Measurements from ENCODE around the gene PUSL1. TPM values are rescaled to one million over a fixed set of nuclear protein-coding genes. Genes with fewer than 3 reads are reported as not detected.

The PUSL1 gene
- total RNA-seq, 1 donor from 2014 or later: 11.3 TPM

DNA sequence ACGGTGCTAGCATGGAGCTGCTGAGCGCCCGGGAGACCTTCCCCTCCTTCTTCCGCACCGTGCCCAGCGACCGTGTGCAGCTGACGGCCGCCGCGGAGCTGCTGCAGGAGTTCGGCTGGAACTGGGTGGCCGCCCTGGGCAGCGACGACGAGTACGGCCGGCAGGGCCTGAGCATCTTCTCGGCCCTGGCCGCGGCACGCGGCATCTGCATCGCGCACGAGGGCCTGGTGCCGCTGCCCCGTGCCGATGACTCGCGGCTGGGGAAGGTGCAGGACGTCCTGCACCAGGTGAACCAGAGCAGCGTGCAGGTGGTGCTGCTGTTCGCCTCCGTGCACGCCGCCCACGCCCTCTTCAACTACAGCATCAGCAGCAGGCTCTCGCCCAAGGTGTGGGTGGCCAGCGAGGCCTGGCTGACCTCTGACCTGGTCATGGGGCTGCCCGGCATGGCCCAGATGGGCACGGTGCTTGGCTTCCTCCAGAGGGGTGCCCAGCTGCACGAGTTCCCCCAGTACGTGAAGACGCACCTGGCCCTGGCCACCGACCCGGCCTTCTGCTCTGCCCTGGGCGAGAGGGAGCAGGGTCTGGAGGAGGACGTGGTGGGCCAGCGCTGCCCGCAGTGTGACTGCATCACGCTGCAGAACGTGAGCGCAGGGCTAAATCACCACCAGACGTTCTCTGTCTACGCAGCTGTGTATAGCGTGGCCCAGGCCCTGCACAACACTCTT is 23.8 kb downstream of the PUSL1 start:
- intact Hi-C loops (cut with DNase I): no loop called here
- no peak for DNase-seq (ENCODE audit: low spot score)
- ATAC-seq: no peak

- DNase-seq (ENCODE audit: low spot score): no peak
- intact Hi-C loops (cut with DNase I): no loop called here
- peak; percentile 3 for ATAC-seq
These were observed 24.5 kb downstream of the PUSL1 start for GRCh38 chr1:1332774-1333480.

DNA sequence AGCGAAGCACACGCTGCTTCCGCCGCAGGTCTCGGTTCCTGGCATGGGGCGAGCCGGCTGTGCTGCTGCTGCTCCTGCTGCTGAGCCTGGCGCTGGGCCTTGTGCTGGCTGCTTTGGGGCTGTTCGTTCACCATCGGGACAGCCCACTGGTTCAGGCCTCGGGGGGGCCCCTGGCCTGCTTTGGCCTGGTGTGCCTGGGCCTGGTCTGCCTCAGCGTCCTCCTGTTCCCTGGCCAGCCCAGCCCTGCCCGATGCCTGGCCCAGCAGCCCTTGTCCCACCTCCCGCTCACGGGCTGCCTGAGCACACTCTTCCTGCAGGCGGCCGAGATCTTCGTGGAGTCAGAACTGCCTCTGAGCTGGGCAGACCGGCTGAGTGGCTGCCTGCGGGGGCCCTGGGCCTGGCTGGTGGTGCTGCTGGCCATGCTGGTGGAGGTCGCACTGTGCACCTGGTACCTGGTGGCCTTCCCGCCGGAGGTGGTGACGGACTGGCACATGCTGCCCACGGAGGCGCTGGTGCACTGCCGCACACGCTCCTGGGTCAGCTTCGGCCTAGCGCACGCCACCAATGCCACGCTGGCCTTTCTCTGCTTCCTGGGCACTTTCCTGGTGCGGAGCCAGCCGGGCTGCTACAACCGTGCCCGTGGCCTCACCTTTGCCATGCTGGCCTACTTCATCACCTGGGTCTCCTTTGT is 25.3 kb downstream of the PUSL1 start:
- intact Hi-C loops (cut with DNase I): no loop called here
- ATAC-seq: peak; percentile 21
- DNase-seq (ENCODE audit: low spot score): no peak

GRCh38 chr1:1334835-1335234 is 26.4 kb downstream of the PUSL1 start:
- DNase-seq (ENCODE audit: low spot score) (no peak), ATAC-seq (no peak)
- intact Hi-C loops (cut with DNase I): no loop called here

GRCh38 chr1:1335283-1335682 is 26.9 kb downstream of the PUSL1 start:
- intact Hi-C loops (cut with DNase I): no loop called here
- no peak for DNase-seq (ENCODE audit: low spot score)
- no peak for ATAC-seq

DNA sequence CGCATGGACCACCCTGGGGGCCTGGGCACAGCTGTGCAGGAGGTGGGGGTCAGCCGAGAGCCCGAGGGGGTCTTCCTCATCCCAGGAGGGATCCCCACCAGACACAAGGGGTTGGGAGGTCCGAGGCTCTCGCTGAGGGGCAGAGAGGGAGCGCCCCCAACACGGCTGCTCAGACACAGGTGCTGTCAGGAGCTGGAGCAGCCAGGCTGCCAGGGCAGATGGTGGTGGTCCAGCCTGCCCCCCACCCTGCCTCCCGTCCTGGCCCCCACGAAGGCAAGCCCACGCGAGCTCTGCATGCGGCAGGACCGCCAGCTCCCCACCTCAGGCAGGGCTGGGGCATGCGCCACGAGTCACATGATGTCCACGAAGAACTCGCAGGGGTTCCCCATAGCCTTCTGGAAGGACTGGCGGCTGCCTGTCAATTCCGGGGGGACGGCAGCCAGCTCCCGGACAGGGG is 27.4 kb downstream of the PUSL1 start:
- DNase-seq (ENCODE audit: low spot score): no peak
- intact Hi-C loops (cut with DNase I): no loop called here
- no peak for ATAC-seq

- intact Hi-C loops (cut with DNase I): no loop called here
- DNase-seq (ENCODE audit: low spot score): no peak
- ATAC-seq: no peak
These were observed 28.0 kb downstream of the PUSL1 start for GRCh38 chr1:1336446-1336845.

DNA sequence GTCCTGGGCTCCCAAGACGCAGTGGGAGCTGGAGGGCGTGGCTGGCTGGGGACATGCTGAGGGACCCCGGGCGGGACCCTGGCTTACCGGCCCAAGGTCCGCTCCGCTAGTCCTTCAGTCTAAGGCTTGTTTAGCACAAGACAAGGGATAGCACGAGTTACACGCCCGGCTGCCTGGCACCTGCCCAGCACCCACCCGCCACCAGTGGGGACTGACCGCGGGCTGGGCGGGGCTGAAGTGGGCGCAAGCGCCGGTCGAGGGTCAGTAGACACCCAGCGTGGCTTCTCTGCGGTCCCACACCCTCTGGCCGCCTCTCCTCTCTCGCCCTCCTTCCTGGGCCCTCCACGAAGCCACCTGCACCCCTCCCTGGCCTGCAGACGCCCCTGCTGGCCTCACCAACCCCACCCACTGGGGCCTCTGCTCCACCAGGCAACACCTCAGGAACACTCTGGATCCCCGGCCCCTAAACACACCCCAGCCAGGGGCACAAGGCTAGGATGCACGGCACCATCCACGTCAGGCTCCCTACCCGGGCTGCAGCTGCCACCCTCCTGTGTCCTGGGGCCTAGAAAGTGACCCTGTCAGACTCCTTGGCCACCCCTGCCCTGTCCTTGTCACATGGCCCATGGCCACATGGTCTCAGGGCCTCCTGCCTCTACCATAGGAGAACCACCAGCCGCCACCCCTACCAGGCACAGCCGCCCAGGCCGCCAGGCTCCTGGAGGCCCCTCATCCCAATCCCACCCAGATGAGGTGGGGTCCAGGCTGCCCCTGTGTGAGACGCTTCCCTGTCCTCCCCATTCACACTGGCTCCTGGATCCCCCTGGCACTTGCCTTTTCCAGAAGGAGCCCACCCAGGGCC is 28.8 kb downstream of the PUSL1 start:
- intact Hi-C loops (cut with DNase I): no loop called here
- no peak for ATAC-seq
- DNase-seq (ENCODE audit: low spot score): no peak

DNA sequence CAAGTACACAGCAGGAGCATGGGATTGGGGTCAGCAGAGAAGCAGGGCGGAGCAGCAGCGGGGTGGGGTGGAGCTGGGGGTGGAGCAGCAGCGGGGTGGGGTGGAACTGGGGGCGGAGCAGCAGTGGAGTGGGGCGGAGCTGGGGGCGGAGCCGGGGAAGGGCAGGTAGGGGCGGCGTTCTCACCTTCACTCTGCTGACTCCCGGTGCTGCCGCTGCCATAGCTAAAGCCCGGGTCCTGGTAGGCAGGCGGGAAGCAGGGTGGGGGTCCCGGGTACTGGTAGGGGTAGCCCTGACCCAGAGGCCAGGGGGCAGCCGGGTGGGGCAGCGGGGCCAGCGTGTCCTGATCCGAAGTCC is 29.4 kb downstream of the PUSL1 start:
- intact Hi-C loops (cut with DNase I): no loop called here
- ATAC-seq (no peak), DNase-seq (ENCODE audit: low spot score) (no peak)

DNA sequence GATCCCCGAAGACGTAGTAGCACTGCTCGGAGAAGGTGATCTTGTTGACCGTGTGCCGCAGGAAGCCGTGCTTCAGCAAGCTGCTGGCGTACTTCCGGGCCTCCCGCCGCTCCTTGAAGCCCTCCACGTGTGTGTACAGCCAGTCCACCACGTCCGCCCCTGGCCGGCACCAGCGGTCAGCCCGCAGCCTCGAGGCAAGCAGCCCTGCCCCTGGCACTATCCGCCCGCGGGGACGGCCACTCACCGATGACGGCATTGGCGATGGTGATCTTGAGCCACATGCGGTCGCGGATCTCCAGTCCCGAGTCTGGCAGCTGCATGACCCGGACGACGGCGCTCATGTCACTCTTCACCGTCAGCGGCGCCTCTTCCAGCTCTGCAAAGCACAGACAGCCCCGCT is 29.9 kb downstream of the PUSL1 start:
- intact Hi-C loops (cut with DNase I): no loop called here
- no peak for DNase-seq (ENCODE audit: low spot score)

DNA sequence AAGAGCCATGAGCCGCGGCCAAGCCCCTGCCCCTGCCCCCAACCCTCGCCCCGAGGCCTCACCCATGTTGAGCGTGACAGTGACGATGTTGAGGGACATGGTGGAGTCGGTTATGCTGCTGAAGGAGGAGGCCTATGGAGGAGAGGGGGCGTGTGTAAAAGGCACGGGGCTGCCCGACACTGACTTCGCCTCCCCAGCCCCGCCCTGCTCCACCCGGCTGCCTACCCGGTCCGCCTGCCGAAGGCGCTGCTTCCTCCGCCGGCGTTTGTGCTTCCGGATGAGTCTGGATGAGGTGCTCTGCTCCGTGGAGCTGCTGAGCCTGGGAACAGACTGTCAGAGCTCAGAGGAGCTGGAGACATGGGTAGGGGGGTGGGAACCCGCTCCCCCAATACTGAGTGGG is 31.8 kb downstream of the PUSL1 start:
- ATAC-seq (no peak), DNase-seq (ENCODE audit: low spot score) (no peak)
- intact Hi-C loops (cut with DNase I): no loop called here

More for the DNA sequence above, 29.9 kb downstream of the PUSL1 start:
- no peak for ATAC-seq

GRCh38 chr1:1340791-1341548 is 32.6 kb downstream of the PUSL1 start:
- intact Hi-C loops (cut with DNase I): no loop called here
- DNase-seq (ENCODE audit: low spot score) (no peak), ATAC-seq (no peak)

GRCh38 chr1:1341549-1342021 is 33.2 kb downstream of the PUSL1 start:
- no peak for ATAC-seq
- intact Hi-C loops (cut with DNase I): no loop called here

DNA sequence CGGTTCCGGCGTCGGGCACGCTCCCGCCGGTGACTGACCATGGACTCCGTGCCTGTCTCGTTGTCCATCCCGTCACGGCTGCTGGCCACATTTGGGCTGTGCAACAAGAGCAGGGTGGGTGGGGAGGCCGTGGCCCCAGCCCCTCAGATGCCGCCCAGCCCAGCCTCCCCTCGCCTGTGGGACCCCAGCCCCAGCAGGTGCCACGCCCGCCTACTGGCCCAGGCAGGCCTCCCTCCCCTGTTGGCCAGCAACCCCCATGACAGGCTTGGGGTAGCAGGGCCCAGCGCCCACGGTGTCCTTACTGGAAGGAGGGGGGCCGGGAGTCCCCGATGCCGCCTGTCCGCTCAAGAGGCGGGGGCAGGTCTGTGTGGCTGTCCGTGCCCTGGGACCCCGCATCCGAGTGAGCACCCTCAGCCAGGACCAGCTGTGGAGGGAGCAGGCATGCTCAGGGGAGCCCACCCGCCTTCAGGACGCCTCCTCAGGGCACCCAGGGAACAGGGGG is 33.7 kb downstream of the PUSL1 start:
- ATAC-seq (no peak), DNase-seq (ENCODE audit: low spot score) (no peak)
- intact Hi-C loops (cut with DNase I): no loop called here

More at GRCh38 chr1:1341549-1342021, 33.2 kb downstream of the PUSL1 start:
- no peak for DNase-seq (ENCODE audit: low spot score)

- intact Hi-C loops (cut with DNase I): no loop called here
- ATAC-seq (no peak), DNase-seq (ENCODE audit: low spot score) (no peak)
These were observed 34.3 kb downstream of the PUSL1 start for GRCh38 chr1:1342584-1343115.

- DNase-seq (ENCODE audit: low spot score): no peak
- intact Hi-C loops (cut with DNase I): no loop called here
- no peak for ATAC-seq
These were observed 35.5 kb downstream of the PUSL1 start for GRCh38 chr1:1343811-1344421.

DNA sequence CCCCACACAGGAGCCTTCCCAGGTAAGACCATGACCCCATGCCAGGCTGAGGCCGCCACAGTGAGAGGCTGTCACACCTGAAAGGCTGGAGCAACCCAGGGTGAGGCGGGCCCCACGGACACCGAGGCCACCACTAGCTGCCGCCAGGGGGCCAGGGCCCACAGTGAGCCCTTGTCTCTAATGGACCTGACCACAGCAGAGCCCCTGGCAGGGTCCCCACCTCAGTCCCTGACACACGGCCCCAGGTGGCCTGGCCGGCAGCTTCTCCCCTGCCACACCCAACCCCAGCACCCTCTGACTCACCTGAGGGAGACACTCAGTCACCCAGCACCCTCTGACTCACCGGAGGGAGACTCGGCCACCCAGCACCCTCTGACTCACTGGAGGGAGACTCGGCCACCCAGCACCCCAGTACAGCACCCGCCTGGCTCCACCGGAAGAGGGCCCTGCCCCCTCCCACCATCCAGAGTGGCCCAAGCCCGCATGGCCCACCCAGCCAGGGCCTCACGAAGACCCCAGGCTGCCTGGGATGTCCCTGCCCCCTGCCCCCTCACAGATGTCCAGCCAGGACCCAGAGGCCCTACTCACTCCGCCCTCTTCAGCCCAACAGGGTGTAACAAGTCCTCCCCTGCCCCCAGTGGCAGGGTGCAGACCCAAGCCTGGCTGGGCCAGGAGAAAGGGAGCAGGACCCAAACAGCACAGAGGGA is 36.4 kb downstream of the PUSL1 start:
- ATAC-seq (no peak), DNase-seq (ENCODE audit: low spot score) (no peak)
- intact Hi-C loops (cut with DNase I): no loop called here
